HG02840 (cell line): ENCODE measurements around the gene CTBP1.

ENCODE experiments used
- ATAC-seq: cut with Tn5 transposase; IDR thresholded peaks from one replicate; pipeline ENCODE4 v1.9.1; 2021; ENCODE audit warnings: mild to moderate bottlenecking, moderate library complexity, moderate number of reproducible peaks; ENCODE audit not compliant: unreplicated experiment, low FRiP score

Gene CTBP1

GRCh38 chr4:1166509-1167243, 82.3 kb downstream of the CTBP1 start:
- no peak for ATAC-seq

GRCh38 chr4:1164956-1165545, 83.9 kb downstream of the CTBP1 start:
- no peak for ATAC-seq

GRCh38 chr4:1164444-1164843, 84.5 kb downstream of the CTBP1 start:
- ATAC-seq = no peak

- no peak for ATAC-seq
These were observed 84.9 kb downstream of the CTBP1 start for GRCh38 chr4:1164040-1164439.
